ENCODE measurements around the gene ZMYND19.

DNA sequence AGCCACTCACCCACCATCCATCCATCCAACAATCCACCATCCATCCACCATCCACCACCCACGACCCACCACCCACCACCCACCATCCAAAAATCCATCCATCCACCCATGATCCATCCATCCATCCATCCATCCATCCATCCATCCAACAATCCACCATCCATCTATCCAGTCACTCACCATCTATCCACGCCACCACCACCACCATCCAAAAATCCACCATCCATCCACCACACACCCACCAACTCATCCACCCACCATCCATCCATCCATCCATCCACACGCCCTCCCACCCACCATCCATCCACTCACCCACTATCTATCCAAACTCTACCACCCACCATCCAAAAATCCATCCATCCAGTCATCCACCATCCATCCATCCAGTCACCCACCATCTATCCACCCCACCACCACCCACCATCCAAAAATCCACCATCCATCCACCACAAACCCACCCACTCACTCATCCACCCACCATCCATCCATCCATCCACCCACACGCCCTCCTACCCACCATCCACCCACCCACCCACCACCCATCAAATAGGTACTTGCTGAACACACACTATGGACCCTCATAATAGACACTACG is 20.6 kb downstream of the ZMYND19 start:
- TF ChIP-seq, protein P1, sequence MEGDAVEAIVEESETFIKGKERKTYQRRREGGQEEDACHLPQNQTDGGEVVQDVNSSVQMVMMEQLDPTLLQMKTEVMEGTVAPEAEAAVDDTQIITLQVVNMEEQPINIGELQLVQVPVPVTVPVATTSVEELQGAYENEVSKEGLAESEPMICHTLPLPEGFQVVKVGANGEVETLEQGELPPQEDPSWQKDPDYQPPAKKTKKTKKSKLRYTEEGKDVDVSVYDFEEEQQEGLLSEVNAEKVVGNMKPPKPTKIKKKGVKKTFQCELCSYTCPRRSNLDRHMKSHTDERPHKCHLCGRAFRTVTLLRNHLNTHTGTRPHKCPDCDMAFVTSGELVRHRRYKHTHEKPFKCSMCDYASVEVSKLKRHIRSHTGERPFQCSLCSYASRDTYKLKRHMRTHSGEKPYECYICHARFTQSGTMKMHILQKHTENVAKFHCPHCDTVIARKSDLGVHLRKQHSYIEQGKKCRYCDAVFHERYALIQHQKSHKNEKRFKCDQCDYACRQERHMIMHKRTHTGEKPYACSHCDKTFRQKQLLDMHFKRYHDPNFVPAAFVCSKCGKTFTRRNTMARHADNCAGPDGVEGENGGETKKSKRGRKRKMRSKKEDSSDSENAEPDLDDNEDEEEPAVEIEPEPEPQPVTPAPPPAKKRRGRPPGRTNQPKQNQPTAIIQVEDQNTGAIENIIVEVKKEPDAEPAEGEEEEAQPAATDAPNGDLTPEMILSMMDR (IDR thresholded peaks at IDR 0.05), result no peak
- TF ChIP-seq POLR2A (IDR thresholded peaks at IDR 0.05), result no peak

All from adrenal gland (tissue), 5 donors.